A549 treated with dexamethasone at 1 μM for 4 hours (cell line): ENCODE data around the gene TBX5. TPM values are rescaled to one million over a fixed set of nuclear protein-coding genes. Genes with fewer than 3 reads are reported as not detected.

Experiments used
- total RNA-seq: library from RNA; stranded (reverse); fragments of 200-300 nt; extraction: Qiagen RNA extraction; gene quantifications from 5 replicates; pipeline ENCODE4 v1.2.3, GENCODE V29; 2022

Gene TBX5
- not detected in 5 replicates for total RNA-seq

DNA sequence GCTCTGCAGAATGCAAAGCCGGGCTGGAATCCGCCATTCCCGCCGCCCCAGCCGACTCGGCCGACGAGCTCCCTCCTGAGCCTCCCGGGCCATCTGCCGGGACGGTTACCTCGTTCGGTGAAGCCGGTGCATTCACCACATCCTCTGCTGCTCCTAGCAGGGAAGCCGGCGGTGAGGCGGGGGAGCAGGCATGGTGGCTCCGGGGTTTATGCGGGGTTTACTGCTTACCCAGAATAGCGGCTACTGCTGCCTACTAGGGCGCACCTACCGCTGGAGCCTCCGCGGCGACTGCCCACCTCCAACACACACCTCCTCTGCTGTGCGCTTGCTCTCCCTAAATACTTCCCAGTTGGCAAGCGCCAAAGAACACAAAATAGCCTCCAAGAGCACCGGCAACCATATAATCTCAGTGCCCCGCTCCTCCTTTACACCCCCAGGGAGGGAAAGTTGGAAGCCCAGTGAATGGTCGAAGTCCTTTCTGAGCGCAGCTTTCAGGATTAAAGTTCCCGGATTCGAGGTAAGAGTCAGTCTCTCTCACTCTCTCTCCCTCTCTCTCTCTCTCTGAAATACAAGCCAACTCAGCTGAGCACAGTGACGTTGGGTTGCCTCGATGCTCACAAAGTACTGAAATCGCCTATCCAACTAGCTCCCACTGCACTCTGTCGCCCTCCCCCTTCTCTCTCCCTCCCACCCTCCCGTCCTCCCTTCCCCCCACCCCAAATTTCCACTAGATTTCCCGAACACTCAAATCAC is at the start of gene TBX5:
Gene TBX5, minus strand, starts transcription at position 626 of the 753 bp plus-strand sequence. CDS start 2,246 bp downstream, outside the sequence.

